HepG2 (cell line): ENCODE measurements around the gene ENAH. TPM values are rescaled to one million over a fixed set of nuclear protein-coding genes. Genes with fewer than 3 reads are reported as not detected.

Source experiments
- E2F5 ChIP-seq: sonication (generic); formaldehyde crosslinking; conservative IDR thresholded peaks from 2 replicates; pipeline ENCODE4 v1.4.0; 2020; ENCODE audit warnings: missing genetic modification reagents
- EP300 ChIP-seq, 3 experiments: sonication (generic) in 1 of 3; formaldehyde crosslinking in 1 of 3; IDR thresholded peaks; 2 replicates each; pipeline versions ENCODE4 v1.5.1 to v1.6.1; 2011 to 2020; ENCODE audit warnings: low read depth in 2 of 3, low read length in 2 of 3, borderline replicate concordance in 1 of 3, improper control_type of control experiment in 1 of 3, mild to moderate bottlenecking in 1 of 3, missing genetic modification reagents in 1 of 3, moderate library complexity in 1 of 3
- GATAD1 ChIP-seq: IDR thresholded peaks from 2 replicates; pipeline ENCODE4 v1.6.1; 2016; ENCODE audit warnings: missing genetic modification reagents, missing compliant biosample characterization
- HHEX ChIP-seq: IDR thresholded peaks from 2 replicates; pipeline ENCODE4 v1.6.1; 2016; ENCODE audit warnings: control low read depth
- KAT8 ChIP-seq: IDR thresholded peaks from 2 replicates; pipeline ENCODE4 v1.6.1; 2016; ENCODE audit warnings: missing genetic modification reagents, missing compliant biosample characterization
- KDM5B ChIP-seq: sonication (generic); formaldehyde crosslinking; IDR thresholded peaks from 2 replicates; pipeline ENCODE4 v1.4.0; 2020; ENCODE audit warnings: missing genetic modification reagents, mild to moderate bottlenecking, borderline replicate concordance
- MAZ ChIP-seq, 2 experiments: sonication (generic) in 1 of 2; formaldehyde crosslinking in 1 of 2; IDR thresholded peaks; 2 replicates each; pipeline versions ENCODE4 v1.5.0 to v1.6.1; 2012 to 2020; ENCODE audit warnings: low read depth in 2 of 2, mild to moderate bottlenecking in 2 of 2, borderline replicate concordance in 1 of 2, improper control_type of control experiment in 1 of 2, low read length in 1 of 2, missing genetic modification reagents in 1 of 2, moderate library complexity in 1 of 2
- MED1 ChIP-seq: sonication (generic); formaldehyde crosslinking; IDR thresholded peaks from 2 replicates; pipeline ENCODE4 v1.4.0; 2020; ENCODE audit warnings: missing genetic modification reagents
- MIER3 ChIP-seq: IDR thresholded peaks from 2 replicates; pipeline ENCODE4 v1.6.1; 2016; ENCODE audit warnings: missing compliant biosample characterization, borderline replicate concordance
- MIXL1 ChIP-seq: IDR thresholded peaks from 2 replicates; pipeline ENCODE4 v1.6.1; 2016
- NCOA2 ChIP-seq: sonication (generic); formaldehyde crosslinking; IDR thresholded peaks from 2 replicates; pipeline ENCODE4 v1.8.0; 2022; ENCODE audit warnings: inconsistent platforms
- NR2F1 ChIP-seq, 2 experiments: fragments of 450-650 bp in 1 of 2; formaldehyde crosslinking in 1 of 2; IDR thresholded peaks; 2 replicates each; pipeline versions ENCODE4 v1.5.0 to v1.6.1; 2016 to 2020; ENCODE audit warnings: mild to moderate bottlenecking in 1 of 2, missing compliant biosample characterization in 1 of 2, missing genetic modification reagents in 1 of 2, moderate library complexity in 1 of 2
- PCBP1 ChIP-seq: fragments of 200-400 bp; formaldehyde crosslinking; IDR thresholded peaks from 2 replicates; pipeline ENCODE4 v1.6.1; 2017; ENCODE audit warnings: mild to moderate bottlenecking, low read depth, low read length, borderline replicate concordance
- RFX3 ChIP-seq: IDR thresholded peaks from 2 replicates; pipeline ENCODE4 v1.6.1; 2016; ENCODE audit warnings: missing biosample characterization, missing genetic modification reagents
- ZBTB3 ChIP-seq: sonication (generic); formaldehyde crosslinking; IDR thresholded peaks from 2 replicates; pipeline ENCODE4 v1.4.0; 2020; ENCODE audit warnings: low read depth, mild to moderate bottlenecking, moderate library complexity, missing genetic modification reagents, borderline replicate concordance
- ZKSCAN8 ChIP-seq: IDR thresholded peaks from 2 replicates; pipeline ENCODE4 v1.6.1; 2016; ENCODE audit warnings: borderline replicate concordance, missing genetic modification reagents, missing compliant biosample characterization
- ZMYM2 ChIP-seq: sonication (generic); formaldehyde crosslinking; IDR thresholded peaks from 2 replicates; pipeline ENCODE4 v1.8.0; 2022; ENCODE audit warnings: mild to moderate bottlenecking, missing genetic modification reagents
- ZNF224 ChIP-seq: sonication (generic); formaldehyde crosslinking; IDR thresholded peaks from 2 replicates; pipeline ENCODE4 v1.5.0; 2020; ENCODE audit warnings: mild to moderate bottlenecking, missing genetic modification reagents
- ZNF235 ChIP-seq: sonication (generic); formaldehyde crosslinking; IDR thresholded peaks from 2 replicates; pipeline ENCODE4 v1.8.1; 2023; ENCODE audit warnings: mild to moderate bottlenecking, missing genetic modification reagents, borderline replicate concordance
- ZNF556 ChIP-seq: sonication (generic); formaldehyde crosslinking; IDR thresholded peaks from 2 replicates; pipeline ENCODE4 v1.4.0; 2020; ENCODE audit warnings: mild to moderate bottlenecking, missing genetic modification reagents, borderline replicate concordance
- ZNF747 ChIP-seq: sonication (generic); formaldehyde crosslinking; IDR thresholded peaks from 2 replicates; pipeline ENCODE4 v1.8.1; 2023; ENCODE audit warnings: missing genetic modification reagents, mild to moderate bottlenecking, borderline replicate concordance
- polyA plus RNA-seq, 8 experiments: library from polyadenylated mRNA; depleted of rRNA in 3 of 8; stranded (reverse) in 7 of 8; unstranded in 1 of 8; fragments of >200 nt; fragmentation: Illumina TruSeq in 4 of 8; extraction: Trizol in 4 of 8; gene quantifications; 2 replicates each; pipeline versions ENCODE4 v1.2.1 to v1.2.3, GENCODE V29; 2011 to 2016; ENCODE audit warnings: low read depth in 4 of 8, missing spikeins in 1 of 8, mixed read lengths in 1 of 8; ENCODE audit not compliant: insufficient read depth in 1 of 8
- total RNA-seq, 5 experiments: library from RNA; depleted of rRNA; stranded (reverse); fragments of >200 nt; fragmentation: Illumina TruSeq; extraction: Trizol; gene quantifications; 2 replicates each; pipeline ENCODE4 v1.2.3, GENCODE V29; 2016; ENCODE audit warnings: low read depth in 1 of 5
- TF ChIP-seq, protein P1 (sequence below): sonication (generic); formaldehyde crosslinking; IDR thresholded peaks from 2 replicates; pipeline ENCODE4 v1.5.0; 2020; ENCODE audit warnings: mild to moderate bottlenecking, missing genetic modification reagents
- TF ChIP-seq, protein P2 (sequence below): sonication (generic); formaldehyde crosslinking; IDR thresholded peaks from 2 replicates; pipeline ENCODE4 v1.5.1; 2020; ENCODE audit warnings: mild to moderate bottlenecking, missing genetic modification reagents

The ENAH gene
- total and polyA plus RNA-seq, 2 of the 13 experiments (the other 11 are each of a cell fraction or from before 2014, with no cell fraction given): 22.1 to 58.3 TPM

DNA sequence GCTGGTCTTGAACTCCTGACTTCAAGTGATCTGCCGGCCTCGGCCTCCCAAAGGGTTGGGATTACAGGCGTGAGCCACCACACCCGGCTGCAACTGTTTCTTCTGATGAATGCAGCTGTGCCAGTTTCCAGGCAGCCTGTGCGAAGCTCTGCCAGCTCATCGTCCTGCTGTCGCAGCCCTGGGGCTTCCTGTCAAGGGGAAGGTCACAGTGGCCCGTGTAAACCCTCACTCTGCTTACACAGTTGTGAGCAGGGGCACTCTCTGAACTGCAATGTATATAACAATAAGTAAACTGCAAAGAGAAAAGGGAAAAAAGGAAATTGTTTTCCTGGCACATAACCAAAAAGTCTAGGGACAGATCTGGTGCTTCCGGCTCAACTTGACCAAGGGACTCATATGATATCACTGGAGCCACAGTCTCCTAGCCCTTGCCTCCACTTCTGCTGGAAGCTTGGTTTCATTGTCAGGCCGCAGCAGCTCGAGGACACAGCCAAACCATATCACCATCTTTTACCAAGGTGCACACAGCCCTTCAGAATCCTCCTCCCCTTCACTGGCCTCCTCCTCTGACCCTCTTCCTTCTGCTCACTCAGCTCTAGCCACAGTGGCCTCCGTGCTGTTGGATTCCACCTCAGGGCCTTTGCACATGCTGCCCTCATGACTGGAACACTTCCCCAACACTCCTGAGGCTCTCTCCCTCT, 202.3 kb downstream of the ENAH start (continued):
- TF ChIP-seq, protein P1, sequence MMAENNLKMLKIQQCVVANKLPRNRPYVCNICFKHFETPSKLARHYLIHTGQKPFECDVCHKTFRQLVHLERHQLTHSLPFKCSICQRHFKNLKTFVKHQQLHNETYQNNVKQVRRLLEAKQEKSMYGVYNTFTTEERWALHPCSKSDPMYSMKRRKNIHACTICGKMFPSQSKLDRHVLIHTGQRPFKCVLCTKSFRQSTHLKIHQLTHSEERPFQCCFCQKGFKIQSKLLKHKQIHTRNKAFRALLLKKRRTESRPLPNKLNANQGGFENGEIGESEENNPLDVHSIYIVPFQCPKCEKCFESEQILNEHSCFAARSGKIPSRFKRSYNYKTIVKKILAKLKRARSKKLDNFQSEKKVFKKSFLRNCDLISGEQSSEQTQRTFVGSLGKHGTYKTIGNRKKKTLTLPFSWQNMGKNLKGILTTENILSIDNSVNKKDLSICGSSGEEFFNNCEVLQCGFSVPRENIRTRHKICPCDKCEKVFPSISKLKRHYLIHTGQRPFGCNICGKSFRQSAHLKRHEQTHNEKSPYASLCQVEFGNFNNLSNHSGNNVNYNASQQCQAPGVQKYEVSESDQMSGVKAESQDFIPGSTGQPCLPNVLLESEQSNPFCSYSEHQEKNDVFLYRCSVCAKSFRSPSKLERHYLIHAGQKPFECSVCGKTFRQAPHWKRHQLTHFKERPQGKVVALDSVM (CRISPR knock-in tag): no peak
- TF ChIP-seq NCOA2 (CRISPR knock-in tag) (0 out of 2 replicates have a peak, but pooled peaks have one; percentile 17), ZNF747 (CRISPR knock-in tag) (0 out of 2 replicates have a peak, but pooled peaks have one; percentile 56), RFX3 (no peak), ZMYM2 (CRISPR knock-in tag) (0 out of 2 replicates have a peak, but pooled peaks have one; percentile 60), HHEX (CRISPR knock-in tag) (no peak), ZNF224 (CRISPR knock-in tag) (no peak), KDM5B (CRISPR knock-in tag) (no peak), ZKSCAN8 (peak; percentile 64; the same call in 1 of the 2 replicates), NR2F1 (CRISPR knock-in tag; IDR thresholded peaks at IDR 0.05) (no peak; a peak in 1 of 4 replicates), ZNF235 (CRISPR knock-in tag) (no peak), MAZ (IDR thresholded peaks at IDR 0.05; ENCODE audit: borderline replicate concordance, low read depth, low read length) (no peak), MAZ (CRISPR knock-in tag; IDR thresholded peaks at IDR 0.05; ENCODE audit: low read depth) (0 out of 2 replicates have a peak, but pooled peaks have one; percentile 24), PCBP1 (no peak), E2F5 (no peak), ZNF556 (CRISPR knock-in tag) (no peak), KAT8 (0 out of 2 replicates have a peak, but pooled peaks have one; percentile 15), GATAD1 (CRISPR knock-in tag) (0 out of 2 replicates have a peak, but pooled peaks have one; percentile 24), ZBTB3 (CRISPR knock-in tag) (no peak), MIER3 (CRISPR knock-in tag) (peak; percentile 35; the same call in 1 of the 2 replicates), MED1 (CRISPR knock-in tag) (peak; percentile 75), EP300 (IDR thresholded peaks at IDR 0.05; ENCODE audit: low read depth in 2 of 2, low read length in 2 of 2) (peak in 1 of 2 experiments; percentile 19; a peak in 1 of 4 replicates), EP300 (CRISPR knock-in tag; IDR thresholded peaks at IDR 0.05; ENCODE audit: borderline replicate concordance) (no peak), MIXL1 (peak; percentile 43; the same call in 1 of the 2 replicates)
- TF ChIP-seq, protein P2, sequence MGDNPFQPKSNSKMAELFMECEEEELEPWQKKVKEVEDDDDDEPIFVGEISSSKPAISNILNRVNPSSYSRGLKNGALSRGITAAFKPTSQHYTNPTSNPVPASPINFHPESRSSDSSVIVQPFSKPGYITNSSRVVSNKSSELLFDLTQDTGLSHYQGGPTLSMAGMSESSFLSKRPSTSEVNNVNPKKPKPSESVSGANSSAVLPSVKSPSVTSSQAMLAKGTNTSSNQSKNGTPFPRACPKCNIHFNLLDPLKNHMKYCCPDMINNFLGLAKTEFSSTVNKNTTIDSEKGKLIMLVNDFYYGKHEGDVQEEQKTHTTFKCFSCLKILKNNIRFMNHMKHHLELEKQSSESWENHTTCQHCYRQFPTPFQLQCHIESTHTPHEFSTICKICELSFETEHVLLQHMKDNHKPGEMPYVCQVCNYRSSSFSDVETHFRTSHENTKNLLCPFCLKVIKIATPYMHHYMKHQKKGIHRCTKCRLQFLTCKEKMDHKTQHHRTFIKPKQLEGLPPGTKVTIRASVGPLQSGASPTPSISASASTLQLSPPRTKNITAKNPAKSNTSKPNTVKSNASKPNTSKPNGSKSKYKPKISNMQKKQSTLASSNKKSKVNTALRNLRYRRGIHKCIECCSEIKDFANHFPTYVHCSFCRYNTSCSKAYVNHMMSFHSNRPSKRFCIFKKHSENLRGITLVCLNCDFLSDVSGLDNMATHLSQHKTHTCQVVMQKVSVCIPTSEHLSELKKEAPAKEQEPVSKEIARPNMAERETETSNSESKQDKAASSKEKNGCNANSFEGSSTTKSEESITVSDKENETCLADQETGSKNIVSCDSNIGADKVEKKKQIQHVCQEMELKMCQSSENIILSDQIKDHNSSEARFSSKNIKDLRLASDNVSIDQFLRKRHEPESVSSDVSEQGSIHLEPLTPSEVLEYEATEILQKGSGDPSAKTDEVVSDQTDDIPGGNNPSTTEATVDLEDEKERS (CRISPR knock-in tag): peak; percentile 44; the same call in 1 of the 2 replicates
